Measurements from ENCODE around the gene FBXO39. TPM values are rescaled to one million over a fixed set of nuclear protein-coding genes. Genes with fewer than 3 reads are reported as not detected.
A peak's percentile ranks its signal among the peaks of the same experiment; 100 is the strongest.

FBXO39 gene
- total RNA-seq, 1 experiment from 2014 or later = not detected

DNA sequence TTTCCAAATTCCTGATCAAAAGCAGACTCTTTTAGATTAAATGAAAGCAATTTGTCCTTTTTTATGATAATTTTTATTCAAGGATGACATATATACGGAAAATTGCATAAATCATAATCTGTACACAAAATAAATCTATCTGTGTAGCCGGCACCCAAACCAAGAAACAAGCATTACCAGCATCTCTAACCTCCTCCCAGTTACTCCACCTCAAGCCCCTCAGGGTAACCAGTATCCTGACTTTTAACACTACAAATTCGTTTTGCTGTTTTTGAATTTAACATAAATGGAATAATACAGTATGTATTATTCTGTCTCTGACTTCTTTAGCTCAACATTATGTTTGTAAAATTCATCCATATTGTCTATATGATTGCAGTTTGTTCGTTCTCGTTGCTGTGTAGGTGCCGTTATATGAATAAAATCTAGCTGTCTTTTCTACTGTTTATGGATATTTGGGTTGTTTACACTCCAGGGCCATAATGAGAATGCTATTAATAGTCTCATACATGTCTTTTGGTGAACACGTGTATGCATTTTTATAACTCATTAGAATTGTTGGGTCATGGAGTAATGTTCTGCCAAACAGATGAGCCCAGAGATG lies 54.5 kb downstream of the FBXO39 start:
- ChIA-PET POLR2A (no interaction called here), CTCF (no interaction called here)
- no peaks in the 10 kb centered on the region for H3K9me3 ChIP-seq (ENCODE audit: control insufficient read depth, insufficient read depth, low read depth, low read length)
- H3K27ac ChIP-seq (ENCODE audit: low read length) = no peak overlapping the region
- H3K36me3 ChIP-seq (ENCODE audit: control insufficient read depth, insufficient read depth, low read length) = no peaks in the 10 kb centered on the region
- BruUV-seq (replicated peaks) = no TSS peak
- ATAC-seq (no peak), DNase-seq (ENCODE audit: low read depth, low spot score) (no peak)
- in situ Hi-C loops (cut with HindIII; ENCODE audit: low pct_unique_long_range_greater_than_20kb, low sequenced_read_pairs) = no loop called here
- intact Hi-C loops (cut with micrococcal nuclease; ENCODE audit: unreplicated experiment) = no loop called here
- H3K4me1 ChIP-seq (ENCODE audit: control insufficient read depth, insufficient read depth, low read length) = no peaks in the 10 kb centered on the region
- TF ChIP-seq SIN3A (IDR thresholded peaks at IDR 0.05; ENCODE audit: borderline replicate concordance, insufficient read depth, low read depth, low read length) = no peak
- no peak for TF ChIP-seq TCF7L2 (IDR thresholded peaks at IDR 0.05; ENCODE audit: low read depth, low read length)
- TF ChIP-seq, protein P1, sequence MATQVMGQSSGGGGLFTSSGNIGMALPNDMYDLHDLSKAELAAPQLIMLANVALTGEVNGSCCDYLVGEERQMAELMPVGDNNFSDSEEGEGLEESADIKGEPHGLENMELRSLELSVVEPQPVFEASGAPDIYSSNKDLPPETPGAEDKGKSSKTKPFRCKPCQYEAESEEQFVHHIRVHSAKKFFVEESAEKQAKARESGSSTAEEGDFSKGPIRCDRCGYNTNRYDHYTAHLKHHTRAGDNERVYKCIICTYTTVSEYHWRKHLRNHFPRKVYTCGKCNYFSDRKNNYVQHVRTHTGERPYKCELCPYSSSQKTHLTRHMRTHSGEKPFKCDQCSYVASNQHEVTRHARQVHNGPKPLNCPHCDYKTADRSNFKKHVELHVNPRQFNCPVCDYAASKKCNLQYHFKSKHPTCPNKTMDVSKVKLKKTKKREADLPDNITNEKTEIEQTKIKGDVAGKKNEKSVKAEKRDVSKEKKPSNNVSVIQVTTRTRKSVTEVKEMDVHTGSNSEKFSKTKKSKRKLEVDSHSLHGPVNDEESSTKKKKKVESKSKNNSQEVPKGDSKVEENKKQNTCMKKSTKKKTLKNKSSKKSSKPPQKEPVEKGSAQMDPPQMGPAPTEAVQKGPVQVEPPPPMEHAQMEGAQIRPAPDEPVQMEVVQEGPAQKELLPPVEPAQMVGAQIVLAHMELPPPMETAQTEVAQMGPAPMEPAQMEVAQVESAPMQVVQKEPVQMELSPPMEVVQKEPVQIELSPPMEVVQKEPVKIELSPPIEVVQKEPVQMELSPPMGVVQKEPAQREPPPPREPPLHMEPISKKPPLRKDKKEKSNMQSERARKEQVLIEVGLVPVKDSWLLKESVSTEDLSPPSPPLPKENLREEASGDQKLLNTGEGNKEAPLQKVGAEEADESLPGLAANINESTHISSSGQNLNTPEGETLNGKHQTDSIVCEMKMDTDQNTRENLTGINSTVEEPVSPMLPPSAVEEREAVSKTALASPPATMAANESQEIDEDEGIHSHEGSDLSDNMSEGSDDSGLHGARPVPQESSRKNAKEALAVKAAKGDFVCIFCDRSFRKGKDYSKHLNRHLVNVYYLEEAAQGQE (IDR thresholded peaks at IDR 0.05; ENCODE audit: insufficient read depth in 1 of 2, low read depth in 2 of 2, low read length in 1 of 2) = no peak
- no peak for TF ChIP-seq POLR2AphosphoS5 (IDR thresholded peaks at IDR 0.05; ENCODE audit: low read depth, low read length)
- TF ChIP-seq, protein P2, sequence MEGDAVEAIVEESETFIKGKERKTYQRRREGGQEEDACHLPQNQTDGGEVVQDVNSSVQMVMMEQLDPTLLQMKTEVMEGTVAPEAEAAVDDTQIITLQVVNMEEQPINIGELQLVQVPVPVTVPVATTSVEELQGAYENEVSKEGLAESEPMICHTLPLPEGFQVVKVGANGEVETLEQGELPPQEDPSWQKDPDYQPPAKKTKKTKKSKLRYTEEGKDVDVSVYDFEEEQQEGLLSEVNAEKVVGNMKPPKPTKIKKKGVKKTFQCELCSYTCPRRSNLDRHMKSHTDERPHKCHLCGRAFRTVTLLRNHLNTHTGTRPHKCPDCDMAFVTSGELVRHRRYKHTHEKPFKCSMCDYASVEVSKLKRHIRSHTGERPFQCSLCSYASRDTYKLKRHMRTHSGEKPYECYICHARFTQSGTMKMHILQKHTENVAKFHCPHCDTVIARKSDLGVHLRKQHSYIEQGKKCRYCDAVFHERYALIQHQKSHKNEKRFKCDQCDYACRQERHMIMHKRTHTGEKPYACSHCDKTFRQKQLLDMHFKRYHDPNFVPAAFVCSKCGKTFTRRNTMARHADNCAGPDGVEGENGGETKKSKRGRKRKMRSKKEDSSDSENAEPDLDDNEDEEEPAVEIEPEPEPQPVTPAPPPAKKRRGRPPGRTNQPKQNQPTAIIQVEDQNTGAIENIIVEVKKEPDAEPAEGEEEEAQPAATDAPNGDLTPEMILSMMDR (IDR thresholded peaks at IDR 0.05) = no peak
- H3K27me3 ChIP-seq (ENCODE audit: control insufficient read depth, insufficient read depth, low read length) = peaks cover 34% of the 10 kb centered on the region
- no peak overlapping the region for H3K4me3 ChIP-seq (ENCODE audit: low read depth in 2 of 2, low read length in 2 of 2)

DNA sequence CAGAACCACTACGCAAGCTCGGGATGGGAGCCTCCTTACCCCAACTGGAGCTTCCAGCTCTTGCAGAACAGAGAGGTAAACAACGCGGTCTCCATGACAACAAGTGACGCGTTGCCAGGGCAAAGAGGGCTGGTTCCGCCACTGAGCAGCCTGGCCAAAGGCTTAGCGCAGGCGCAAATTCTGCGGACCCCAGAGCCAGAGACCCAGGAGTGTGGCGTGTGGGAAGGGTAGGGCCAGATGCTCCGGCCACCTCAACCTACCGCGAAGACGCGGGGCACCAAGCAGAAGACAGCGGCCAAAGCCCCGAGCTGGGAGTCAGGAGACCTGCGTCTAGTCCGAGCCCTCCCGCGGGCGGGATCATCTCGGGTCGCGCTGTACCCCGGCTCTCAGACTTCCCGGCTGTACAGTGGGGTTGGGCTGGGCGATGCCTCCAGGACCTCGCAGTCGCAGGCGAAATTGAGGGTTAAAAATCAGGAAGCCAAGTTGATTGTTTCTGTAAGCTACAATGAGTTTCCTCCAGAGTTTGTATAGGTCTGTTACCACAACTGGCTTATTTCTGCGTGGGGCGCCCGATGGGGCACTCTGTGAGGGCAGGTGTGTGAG lies 55.7 kb downstream of the FBXO39 start, which contains the start of gene TEKT1:
TEKT1 (minus strand) TSS at position 69 of the 603 bp plus-strand sequence. CDS start 1,353 bp downstream, outside the sequence.
- in situ Hi-C loops (cut with HindIII; ENCODE audit: low pct_unique_long_range_greater_than_20kb, low sequenced_read_pairs) = no loop called here
- Histone ChIP-seq H3K4me1 (ENCODE audit: control insufficient read depth, insufficient read depth, low read length) (no peaks in the 10 kb centered on the region), H3K9me3 (ENCODE audit: control insufficient read depth, insufficient read depth, low read depth, low read length) (no peaks in the 10 kb centered on the region), H3K36me3 (ENCODE audit: control insufficient read depth, insufficient read depth, low read length) (no peaks in the 10 kb centered on the region), H3K27me3 (ENCODE audit: control insufficient read depth, insufficient read depth, low read length) (peaks cover 37% of the 10 kb centered on the region), H3K4me3 (ENCODE audit: low read depth in 2 of 2, low read length in 2 of 2) (peak within 1 kb of the TSS; percentile 23 to 25), H3K27ac (ENCODE audit: low read length) (no peak within 1 kb of the TSS)
- intact Hi-C loops (cut with micrococcal nuclease; ENCODE audit: unreplicated experiment) = no loop called here
- ATAC-seq (peak; percentile 87), DNase-seq (ENCODE audit: low read depth, low spot score) (no peak)
- TF ChIP-seq TCF7L2 (IDR thresholded peaks at IDR 0.05; ENCODE audit: low read depth, low read length) = no peak
- TF ChIP-seq, protein P1 (IDR thresholded peaks at IDR 0.05; ENCODE audit: insufficient read depth in 1 of 2, low read depth in 2 of 2, low read length in 1 of 2) = no peak
- TF ChIP-seq SIN3A (IDR thresholded peaks at IDR 0.05; ENCODE audit: borderline replicate concordance, insufficient read depth, low read depth, low read length) = no peak
- TF ChIP-seq, protein P2 (IDR thresholded peaks at IDR 0.05) = no peak
- no peak for TF ChIP-seq POLR2AphosphoS5 (IDR thresholded peaks at IDR 0.05; ENCODE audit: low read depth, low read length)
- POLR2A ChIA-PET = no interaction called here
- CTCF ChIA-PET = no interaction called here
- no TSS peak for BruUV-seq (replicated peaks)
